ENCODE results near the gene ACADVL.
"Not testable (repeated sequence)": the region's sequence is repeated elsewhere in the genome, so short reads cannot be mapped to it uniquely, and the experiment has no call there.

The ACADVL gene

GRCh38 chr17:7219812-7220592 lies at the start of gene ACADVL, which contains the start of gene DLG4:
Gene ACADVL, plus strand, starts transcription at chr17:7219938. Its CDS starts 47 bp downstream, at chr17:7219985.
Gene DLG4, minus strand, starts transcription at chr17:7219836.
- peak; percentile 76 to 93 for DNase-seq (ENCODE audit: low spot score in 2 of 2)
- H3K36me3 Mint-ChIP-seq, result peaks cover 71% of the 10 kb centered on the region
- H3K4me3 Mint-ChIP-seq, result peak within 1 kb of the TSS; percentile 95
- peaks cover 60% of the 10 kb centered on the region for H3K4me1 Mint-ChIP-seq
- peak; percentile 87 for ATAC-seq
- no peaks in the 10 kb centered on the region for H3K9me3 Mint-ChIP-seq
- H3K27ac Mint-ChIP-seq, result peak within 1 kb of the TSS; percentile 98

- ATAC-seq; H3K4me3 Mint-ChIP-seq; H3K9me3 Mint-ChIP-seq; H3K27ac Mint-ChIP-seq; DNase-seq (ENCODE audit: low spot score in 2 of 2); H3K4me1 Mint-ChIP-seq; H3K36me3 Mint-ChIP-seq: not testable (repeated sequence)
These were observed 47.1 kb upstream of the ACADVL start for GRCh38 chr17:7172522-7173191.

GRCh38 chr17:7173687-7174602 lies 45.8 kb upstream of the ACADVL start:
- H3K36me3 Mint-ChIP-seq, result no peaks in the 10 kb centered on the region
- peaks cover 9% of the 10 kb centered on the region for H3K4me1 Mint-ChIP-seq
- ATAC-seq (peak; percentile 85), DNase-seq (ENCODE audit: low spot score in 2 of 2) (peak; percentile 28 to 57)
- no peak overlapping the region for H3K27ac Mint-ChIP-seq
- no peak overlapping the region for H3K4me3 Mint-ChIP-seq
- peaks cover 2% of the 10 kb centered on the region for H3K9me3 Mint-ChIP-seq

- Mint-ChIP-seq H3K36me3 (no peaks in the 10 kb centered on the region), H3K27ac (no peak overlapping the region), H3K4me1 (peaks cover 9% of the 10 kb centered on the region), H3K9me3 (no peaks in the 10 kb centered on the region), H3K4me3 (no peak overlapping the region)
- no peak for ATAC-seq
- DNase-seq (ENCODE audit: low spot score in 2 of 2), result no peak
These were observed 45.0 kb upstream of the ACADVL start for GRCh38 chr17:7174603-7175326.

GRCh38 chr17:7175330-7175733 lies 44.4 kb upstream of the ACADVL start:
- DNase-seq (ENCODE audit: low spot score in 2 of 2) (no peak), ATAC-seq (no peak)
- Mint-ChIP-seq H3K36me3 (no peaks in the 10 kb centered on the region), H3K4me1 (peaks cover 9% of the 10 kb centered on the region), H3K9me3 (no peaks in the 10 kb centered on the region), H3K27ac (no peak overlapping the region), H3K4me3 (no peak overlapping the region)

- Mint-ChIP-seq H3K9me3 (no peaks in the 10 kb centered on the region), H3K27ac (no peak overlapping the region), H3K4me1 (peaks cover 9% of the 10 kb centered on the region), H3K4me3 (no peak overlapping the region), H3K36me3 (no peaks in the 10 kb centered on the region)
- ATAC-seq, result no peak
- no peak for DNase-seq (ENCODE audit: low spot score in 2 of 2)
These were observed 43.5 kb upstream of the ACADVL start for GRCh38 chr17:7176107-7176840.

- H3K4me3 Mint-ChIP-seq, result no peak overlapping the region
- H3K4me1 Mint-ChIP-seq, result peaks cover 9% of the 10 kb centered on the region
- ATAC-seq (no peak), DNase-seq (ENCODE audit: low spot score in 2 of 2) (no peak)
- H3K9me3 Mint-ChIP-seq, result no peaks in the 10 kb centered on the region
- no peak overlapping the region for H3K27ac Mint-ChIP-seq
- no peaks in the 10 kb centered on the region for H3K36me3 Mint-ChIP-seq
These were observed 42.9 kb upstream of the ACADVL start for GRCh38 chr17:7176841-7177190.

- H3K27ac Mint-ChIP-seq, result no peak overlapping the region
- ATAC-seq, result peak; percentile 75
These were observed 42.4 kb upstream of the ACADVL start for GRCh38 chr17:7177191-7177953.

GRCh38 chr17:7177954-7178477 lies 41.7 kb upstream of the ACADVL start:
- Mint-ChIP-seq H3K9me3 (no peaks in the 10 kb centered on the region), H3K27ac (no peak overlapping the region), H3K4me1 (peaks cover 9% of the 10 kb centered on the region), H3K36me3 (no peaks in the 10 kb centered on the region), H3K4me3 (peak overlapping the region; percentile 67)
- no peak for ATAC-seq
- no peak for DNase-seq (ENCODE audit: low spot score in 2 of 2)

More at GRCh38 chr17:7177191-7177953, 42.4 kb upstream of the ACADVL start:
- peak; percentile 58 to 78 for DNase-seq (ENCODE audit: low spot score in 2 of 2)
- Mint-ChIP-seq H3K36me3 (no peaks in the 10 kb centered on the region), H3K4me1 (peaks cover 9% of the 10 kb centered on the region), H3K9me3 (no peaks in the 10 kb centered on the region), H3K4me3 (peak overlapping the region; percentile 67)

- ATAC-seq (no peak), DNase-seq (ENCODE audit: low spot score in 2 of 2) (no peak)
- Mint-ChIP-seq H3K9me3 (no peaks in the 10 kb centered on the region), H3K4me1 (peaks cover 9% of the 10 kb centered on the region), H3K36me3 (no peaks in the 10 kb centered on the region), H3K4me3 (no peak overlapping the region), H3K27ac (no peak overlapping the region)
These were observed 40.8 kb upstream of the ACADVL start for GRCh38 chr17:7178973-7179316.

GRCh38 chr17:7179317-7180254 lies 40.2 kb upstream of the ACADVL start, which contains the start of gene ASGR1:
Gene ASGR1, minus strand, starts transcription at chr17:7179370. Its CDS starts 807 bp downstream, at chr17:7178563.
- H3K4me1 Mint-ChIP-seq, result peaks cover 9% of the 10 kb centered on the region

GRCh38 chr17:7182101-7182500 lies 37.6 kb upstream of the ACADVL start:
- not testable (repeated sequence) for H3K9me3 Mint-ChIP-seq; H3K4me3 Mint-ChIP-seq; H3K27ac Mint-ChIP-seq; ATAC-seq; DNase-seq (ENCODE audit: low spot score in 2 of 2); H3K36me3 Mint-ChIP-seq
- peaks cover 15% of the 10 kb centered on the region for H3K4me1 Mint-ChIP-seq

More at GRCh38 chr17:7179317-7180254, 40.2 kb upstream of the ACADVL start, which contains the start of gene ASGR1:
- peak within 1 kb of the TSS; percentile 67 for H3K4me3 Mint-ChIP-seq
- DNase-seq (ENCODE audit: low spot score in 2 of 2), result no peak
- H3K27ac Mint-ChIP-seq, result no peak within 1 kb of the TSS
- no peaks in the 10 kb centered on the region for H3K9me3 Mint-ChIP-seq
- ATAC-seq, result no peak
- H3K36me3 Mint-ChIP-seq, result no peaks in the 10 kb centered on the region

Measured in stimulated activated effector memory CD8-positive, alpha-beta T cell treated with anti-CD3 and anti-CD28 coated beads, Interleukin-12 subunit alpha, Interleukin-12 subunit beta, amount 100 ng/mL, for 72 hours (primary cell).